SK-N-SH treated with all-trans-retinoic acid at 6 μM for 48 hours (cell line): ENCODE data around the gene CAVIN2.

Experiments
- ARNTL ChIP-seq: fragments of 450-650 bp; formaldehyde crosslinking; IDR thresholded peaks from 2 replicates; pipeline ENCODE4 v1.5.0; 2020; ENCODE audit warnings: low read depth, mild to moderate bottlenecking, moderate library complexity, borderline replicate concordance
- ESRRG ChIP-seq: fragments of 250-450 bp; sonication (Bioruptor Pico); IDR thresholded peaks from 2 replicates; pipeline ENCODE4 v1.6.1; 2021; ENCODE audit warnings: mild to moderate bottlenecking
- GLIS3 ChIP-seq: fragments of 250-450 bp; sonication (Bioruptor Pico); IDR thresholded peaks from 2 replicates; pipeline ENCODE4 v1.5.0; 2020; ENCODE audit warnings: mild to moderate bottlenecking, moderate library complexity
- PPARA ChIP-seq: fragments of 250-450 bp; sonication (Bioruptor Pico); IDR thresholded peaks from 2 replicates; pipeline ENCODE4 v1.5.0; 2020; ENCODE audit warnings: mild to moderate bottlenecking, borderline replicate concordance
- RARB ChIP-seq: fragments of 250-450 bp; sonication (Bioruptor Pico); IDR thresholded peaks from 2 replicates; pipeline ENCODE4 v1.8.0; 2021; ENCODE audit warnings: mild to moderate bottlenecking, moderate library complexity
- SNAI2 ChIP-seq: fragments of 250-450 bp; sonication (Bioruptor Pico); IDR thresholded peaks from 2 replicates; pipeline ENCODE4 v1.5.0; 2020; ENCODE audit warnings: mild to moderate bottlenecking, moderate library complexity
- TOX ChIP-seq: fragments of 250-450 bp; sonication (Bioruptor Pico); IDR thresholded peaks from 2 replicates; pipeline ENCODE4 v1.8.0; 2021; ENCODE audit warnings: mild to moderate bottlenecking, moderate library complexity, borderline replicate concordance
- ZC3H10 ChIP-seq: fragments of 250-450 bp; sonication (Bioruptor Pico); IDR thresholded peaks from 2 replicates; pipeline ENCODE4 v1.5.1; 2021; ENCODE audit warnings: mild to moderate bottlenecking, moderate library complexity
- ZFP3 ChIP-seq: fragments of 250-450 bp; sonication (Bioruptor Pico); IDR thresholded peaks from 2 replicates; pipeline ENCODE4 v1.5.0; 2020; ENCODE audit warnings: mild to moderate bottlenecking, moderate library complexity
- ZFP30 ChIP-seq: fragments of 450-650 bp; formaldehyde crosslinking; IDR thresholded peaks from 2 replicates; pipeline ENCODE4 v1.5.0; 2022; ENCODE audit warnings: mild to moderate bottlenecking, moderate library complexity
- ZNF8 ChIP-seq: fragments of 450-650 bp; formaldehyde crosslinking; IDR thresholded peaks from 2 replicates; pipeline ENCODE4 v1.5.0; 2020; ENCODE audit warnings: mild to moderate bottlenecking, moderate library complexity
- TF ChIP-seq, protein P1 (sequence below): fragments of 250-450 bp; sonication (Bioruptor Pico); IDR thresholded peaks from 2 replicates; pipeline ENCODE4 v1.8.0; 2020; ENCODE audit warnings: mild to moderate bottlenecking, moderate library complexity, borderline replicate concordance
- TF ChIP-seq, protein P2 (sequence below): fragments of 250-450 bp; sonication (Bioruptor Pico); IDR thresholded peaks from 2 replicates; pipeline ENCODE4 v1.5.1; 2020; ENCODE audit warnings: low read depth, mild to moderate bottlenecking, moderate library complexity
- TF ChIP-seq, protein P3 (sequence below): fragments of 250-450 bp; sonication (Bioruptor Pico); IDR thresholded peaks from 2 replicates; pipeline ENCODE4 v1.8.0; 2021; ENCODE audit warnings: low read depth, mild to moderate bottlenecking, moderate library complexity, borderline replicate concordance

DNA sequence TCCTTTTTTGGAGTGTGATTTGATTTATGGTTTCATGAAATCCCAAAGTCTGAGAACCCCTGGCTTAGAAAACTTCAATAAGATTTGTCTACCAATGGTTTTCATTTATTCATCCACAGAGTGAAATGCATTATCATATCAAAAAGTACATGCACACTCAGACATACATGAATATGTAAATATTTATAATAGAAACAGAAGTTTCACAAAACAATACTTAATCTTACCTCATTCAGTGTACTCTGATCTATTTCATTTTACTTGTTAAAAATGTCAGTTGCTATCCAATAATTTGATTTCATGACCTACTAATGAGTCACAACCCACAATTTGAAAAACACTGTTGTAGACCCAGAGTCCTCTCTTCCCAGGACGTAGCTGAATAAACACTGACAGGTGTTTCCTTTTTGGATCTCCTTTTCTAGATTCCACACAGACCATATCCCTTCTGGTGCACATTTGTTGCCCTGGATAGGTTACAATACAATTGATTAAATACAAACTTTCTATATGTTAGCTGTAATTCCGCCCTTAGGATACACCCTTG, 10.4 kb upstream of the CAVIN2 start:
- TF ChIP-seq, protein P1, sequence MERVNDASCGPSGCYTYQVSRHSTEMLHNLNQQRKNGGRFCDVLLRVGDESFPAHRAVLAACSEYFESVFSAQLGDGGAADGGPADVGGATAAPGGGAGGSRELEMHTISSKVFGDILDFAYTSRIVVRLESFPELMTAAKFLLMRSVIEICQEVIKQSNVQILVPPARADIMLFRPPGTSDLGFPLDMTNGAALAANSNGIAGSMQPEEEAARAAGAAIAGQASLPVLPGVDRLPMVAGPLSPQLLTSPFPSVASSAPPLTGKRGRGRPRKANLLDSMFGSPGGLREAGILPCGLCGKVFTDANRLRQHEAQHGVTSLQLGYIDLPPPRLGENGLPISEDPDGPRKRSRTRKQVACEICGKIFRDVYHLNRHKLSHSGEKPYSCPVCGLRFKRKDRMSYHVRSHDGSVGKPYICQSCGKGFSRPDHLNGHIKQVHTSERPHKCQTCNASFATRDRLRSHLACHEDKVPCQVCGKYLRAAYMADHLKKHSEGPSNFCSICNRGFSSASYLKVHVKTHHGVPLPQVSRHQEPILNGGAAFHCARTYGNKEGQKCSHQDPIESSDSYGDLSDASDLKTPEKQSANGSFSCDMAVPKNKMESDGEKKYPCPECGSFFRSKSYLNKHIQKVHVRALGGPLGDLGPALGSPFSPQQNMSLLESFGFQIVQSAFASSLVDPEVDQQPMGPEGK (CRISPR knock-in tag), result no peak
- TF ChIP-seq PPARA (CRISPR knock-in tag) (no peak), RARB (no peak), GLIS3 (CRISPR knock-in tag) (no peak), ESRRG (CRISPR knock-in tag) (no peak), TOX (CRISPR knock-in tag) (no peak), ZNF8 (no peak), ZC3H10 (no peak), ZFP30 (CRISPR knock-in tag) (no peak), ARNTL (CRISPR knock-in tag) (no peak), ZFP3 (CRISPR knock-in tag) (no peak), SNAI2 (no peak)
- TF ChIP-seq, protein P2, sequence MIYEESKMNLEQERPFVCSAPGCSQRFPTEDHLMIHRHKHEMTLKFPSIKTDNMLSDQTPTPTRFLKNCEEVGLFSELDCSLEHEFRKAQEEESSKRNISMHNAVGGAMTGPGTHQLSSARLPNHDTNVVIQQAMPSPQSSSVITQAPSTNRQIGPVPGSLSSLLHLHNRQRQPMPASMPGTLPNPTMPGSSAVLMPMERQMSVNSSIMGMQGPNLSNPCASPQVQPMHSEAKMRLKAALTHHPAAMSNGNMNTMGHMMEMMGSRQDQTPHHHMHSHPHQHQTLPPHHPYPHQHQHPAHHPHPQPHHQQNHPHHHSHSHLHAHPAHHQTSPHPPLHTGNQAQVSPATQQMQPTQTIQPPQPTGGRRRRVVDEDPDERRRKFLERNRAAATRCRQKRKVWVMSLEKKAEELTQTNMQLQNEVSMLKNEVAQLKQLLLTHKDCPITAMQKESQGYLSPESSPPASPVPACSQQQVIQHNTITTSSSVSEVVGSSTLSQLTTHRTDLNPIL (CRISPR knock-in tag), result no peak
- TF ChIP-seq, protein P3, sequence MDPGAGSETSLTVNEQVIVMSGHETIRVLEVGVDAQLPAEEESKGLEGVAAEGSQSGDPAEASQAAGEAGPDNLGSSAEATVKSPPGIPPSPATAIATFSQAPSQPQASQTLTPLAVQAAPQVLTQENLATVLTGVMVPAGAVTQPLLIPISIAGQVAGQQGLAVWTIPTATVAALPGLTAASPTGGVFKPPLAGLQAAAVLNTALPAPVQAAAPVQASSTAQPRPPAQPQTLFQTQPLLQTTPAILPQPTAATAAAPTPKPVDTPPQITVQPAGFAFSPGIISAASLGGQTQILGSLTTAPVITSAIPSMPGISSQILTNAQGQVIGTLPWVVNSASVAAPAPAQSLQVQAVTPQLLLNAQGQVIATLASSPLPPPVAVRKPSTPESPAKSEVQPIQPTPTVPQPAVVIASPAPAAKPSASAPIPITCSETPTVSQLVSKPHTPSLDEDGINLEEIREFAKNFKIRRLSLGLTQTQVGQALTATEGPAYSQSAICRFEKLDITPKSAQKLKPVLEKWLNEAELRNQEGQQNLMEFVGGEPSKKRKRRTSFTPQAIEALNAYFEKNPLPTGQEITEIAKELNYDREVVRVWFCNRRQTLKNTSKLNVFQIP (CRISPR knock-in tag), result no peak
